GM12875 (cell line): ENCODE data around the gene MINDY4.

ENCODE experiments used
- H3K4me3 ChIP-seq: one replicate; pipeline ENCODE4 v1.5.1; 2011; ENCODE audit warnings: low read depth, low read length, control low read depth
- TF ChIP-seq, protein P1 (sequence below): IDR thresholded peaks from 2 replicates; pipeline ENCODE4 v1.5.1; 2011; ENCODE audit warnings: low read depth, mild to moderate bottlenecking, control low read depth, inconsistent platforms, low read length, moderate library complexity, borderline replicate concordance; ENCODE audit not compliant: insufficient read depth

Gene MINDY4

DNA sequence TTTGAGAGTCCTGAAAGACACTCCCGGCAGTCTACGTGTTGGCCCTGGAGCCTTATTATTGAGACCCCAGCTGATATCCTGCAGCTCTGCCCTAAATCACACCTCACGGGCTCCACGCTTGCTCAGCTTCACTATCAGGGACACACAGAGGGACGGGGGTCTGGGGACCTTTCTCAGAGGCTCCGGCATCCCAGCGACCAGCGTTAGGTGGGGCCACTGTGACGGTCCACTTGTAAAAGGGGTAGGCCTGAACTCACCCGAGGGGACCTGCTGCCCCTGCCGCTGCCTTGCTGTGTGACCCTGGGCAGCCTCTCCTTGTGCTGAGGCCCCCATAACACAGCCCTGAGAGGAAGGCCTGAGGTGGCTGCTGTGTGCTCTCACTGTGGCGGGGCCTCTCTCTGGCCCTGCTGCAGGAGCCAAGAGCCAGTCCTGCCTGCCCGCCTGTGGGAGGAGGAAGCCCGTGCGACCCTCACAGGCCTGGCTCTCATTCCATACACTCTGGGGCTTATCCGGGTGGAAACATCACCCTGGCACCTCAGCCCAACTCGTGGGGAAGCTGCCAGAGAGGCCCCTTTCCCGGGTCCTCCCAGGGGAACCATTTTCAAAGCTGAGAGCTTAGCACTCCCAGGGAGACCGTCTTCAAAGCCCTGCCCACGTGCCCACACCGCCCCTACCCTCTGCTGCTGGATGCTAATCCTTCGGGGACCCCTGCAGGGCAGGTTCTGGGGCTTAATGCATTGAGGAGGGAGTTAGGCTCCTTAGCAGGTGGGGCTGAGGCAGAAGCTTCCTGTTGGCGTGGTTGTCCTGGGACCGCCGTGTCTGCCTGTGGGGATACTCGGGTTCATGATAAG lies 162.1 kb downstream of the MINDY4 start:
- TF ChIP-seq, protein P1, sequence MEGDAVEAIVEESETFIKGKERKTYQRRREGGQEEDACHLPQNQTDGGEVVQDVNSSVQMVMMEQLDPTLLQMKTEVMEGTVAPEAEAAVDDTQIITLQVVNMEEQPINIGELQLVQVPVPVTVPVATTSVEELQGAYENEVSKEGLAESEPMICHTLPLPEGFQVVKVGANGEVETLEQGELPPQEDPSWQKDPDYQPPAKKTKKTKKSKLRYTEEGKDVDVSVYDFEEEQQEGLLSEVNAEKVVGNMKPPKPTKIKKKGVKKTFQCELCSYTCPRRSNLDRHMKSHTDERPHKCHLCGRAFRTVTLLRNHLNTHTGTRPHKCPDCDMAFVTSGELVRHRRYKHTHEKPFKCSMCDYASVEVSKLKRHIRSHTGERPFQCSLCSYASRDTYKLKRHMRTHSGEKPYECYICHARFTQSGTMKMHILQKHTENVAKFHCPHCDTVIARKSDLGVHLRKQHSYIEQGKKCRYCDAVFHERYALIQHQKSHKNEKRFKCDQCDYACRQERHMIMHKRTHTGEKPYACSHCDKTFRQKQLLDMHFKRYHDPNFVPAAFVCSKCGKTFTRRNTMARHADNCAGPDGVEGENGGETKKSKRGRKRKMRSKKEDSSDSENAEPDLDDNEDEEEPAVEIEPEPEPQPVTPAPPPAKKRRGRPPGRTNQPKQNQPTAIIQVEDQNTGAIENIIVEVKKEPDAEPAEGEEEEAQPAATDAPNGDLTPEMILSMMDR, result no peak
- no peak overlapping the region for H3K4me3 ChIP-seq

DNA sequence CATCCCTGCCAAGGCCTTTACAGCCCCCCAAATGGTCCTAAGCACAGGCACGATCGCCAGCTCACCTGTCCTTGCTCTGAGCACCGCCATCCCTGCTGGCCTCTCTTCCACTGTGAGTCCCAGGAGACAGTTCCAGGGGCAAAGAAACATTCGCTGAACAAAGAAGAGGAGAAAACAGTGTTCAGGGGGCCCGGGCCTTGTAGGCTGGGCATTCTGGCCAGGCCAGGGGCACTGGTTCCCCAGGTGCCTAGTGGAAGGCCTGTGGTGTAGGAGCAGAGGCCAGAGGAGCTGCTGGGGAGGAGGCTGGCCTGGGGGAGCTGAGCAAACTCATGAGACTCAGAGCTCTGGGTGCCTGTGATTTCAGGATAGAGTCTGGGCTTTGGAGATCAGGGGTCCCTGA lies 163.0 kb downstream of the MINDY4 start:
- TF ChIP-seq, protein P1, result no peak
- no peak overlapping the region for H3K4me3 ChIP-seq

DNA sequence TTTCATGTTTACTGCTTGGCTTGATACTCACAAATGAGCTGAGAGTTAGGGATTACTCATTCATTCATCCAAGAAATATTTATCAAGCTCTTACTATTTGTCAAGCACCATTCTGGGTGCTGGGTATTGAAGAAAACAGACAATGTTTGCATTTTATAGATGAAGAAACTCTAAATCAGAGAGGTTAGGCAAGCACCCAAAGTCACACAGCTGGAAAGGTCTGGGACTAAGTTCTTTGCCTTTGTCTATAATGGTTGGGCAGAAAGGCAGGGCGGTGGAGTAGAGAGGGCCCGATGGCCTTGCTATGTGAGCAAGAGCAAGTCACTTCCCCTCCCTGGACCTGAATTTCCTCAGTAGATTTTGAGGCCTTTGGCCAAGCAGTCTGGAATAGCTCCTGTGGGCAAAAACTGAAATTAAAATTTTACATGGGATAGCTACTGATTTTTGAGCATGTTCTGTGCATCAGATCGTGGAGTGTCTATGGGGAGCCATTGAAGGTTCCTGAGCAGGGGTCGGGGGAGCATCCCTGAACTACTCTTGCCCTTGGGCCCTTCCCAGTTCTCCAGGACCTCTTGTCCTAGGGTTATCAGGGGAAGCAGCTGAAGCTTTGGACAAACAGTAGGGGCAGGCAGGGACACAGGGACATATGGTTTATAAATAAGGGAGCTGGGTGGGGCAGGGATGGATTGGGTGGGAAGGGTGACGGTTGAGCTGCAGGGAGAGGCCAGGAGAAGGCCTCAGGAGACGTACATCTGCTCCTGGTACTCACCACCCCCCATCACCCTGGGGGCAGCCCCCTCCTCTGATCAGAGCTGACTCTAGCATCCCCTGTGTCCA lies 163.7 kb downstream of the MINDY4 start:
- TF ChIP-seq, protein P1, result no peak
- H3K4me3 ChIP-seq, result no peak overlapping the region

DNA sequence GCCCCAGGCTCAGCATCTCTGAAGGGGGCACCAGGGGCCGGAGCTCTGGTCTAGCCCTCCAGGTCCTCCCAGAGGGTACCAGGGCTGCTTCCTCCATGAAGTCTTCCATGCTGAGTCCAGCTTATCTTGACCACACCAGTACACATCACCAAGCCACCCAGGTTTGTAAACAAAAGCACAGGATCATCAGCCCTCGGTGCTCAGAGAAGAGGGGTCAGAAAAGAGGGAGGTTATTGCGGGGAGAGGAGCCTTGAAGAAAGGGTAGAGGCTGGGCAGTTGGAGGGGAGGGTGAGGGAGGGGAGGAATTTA lies 164.3 kb downstream of the MINDY4 start:
- TF ChIP-seq, protein P1, result no peak
- no peak overlapping the region for H3K4me3 ChIP-seq

DNA sequence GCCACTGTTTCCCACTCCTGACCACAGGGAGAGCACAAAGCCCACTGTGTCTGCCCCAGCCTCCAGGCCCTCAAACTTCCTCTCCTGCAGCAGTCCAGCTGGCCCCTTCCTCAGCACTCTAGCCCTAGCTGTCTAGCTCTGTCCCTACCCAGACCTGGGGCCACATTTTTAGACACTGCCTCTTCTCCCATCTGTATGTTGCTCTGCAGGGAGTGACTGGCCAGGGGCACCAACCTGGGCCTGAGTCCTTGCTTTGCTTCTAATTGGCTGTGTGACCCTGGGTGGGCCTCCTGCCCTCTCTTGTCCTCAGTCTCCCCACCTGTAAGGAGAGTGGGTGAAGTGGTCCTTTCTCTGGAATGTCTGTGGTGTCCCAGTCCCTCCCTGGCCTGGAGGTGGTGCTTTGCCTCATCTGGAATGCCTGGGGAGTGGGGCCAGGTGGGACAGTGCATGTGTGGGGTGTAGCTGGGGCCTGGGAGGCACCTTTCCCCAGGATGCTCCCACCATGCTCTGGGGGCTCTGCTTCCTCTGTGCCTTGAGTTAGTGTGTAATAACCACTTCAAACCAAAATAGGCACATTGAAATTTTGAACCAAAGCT lies 165.5 kb downstream of the MINDY4 start:
- H3K4me3 ChIP-seq, result no peak overlapping the region
- TF ChIP-seq, protein P1, result no peak

DNA sequence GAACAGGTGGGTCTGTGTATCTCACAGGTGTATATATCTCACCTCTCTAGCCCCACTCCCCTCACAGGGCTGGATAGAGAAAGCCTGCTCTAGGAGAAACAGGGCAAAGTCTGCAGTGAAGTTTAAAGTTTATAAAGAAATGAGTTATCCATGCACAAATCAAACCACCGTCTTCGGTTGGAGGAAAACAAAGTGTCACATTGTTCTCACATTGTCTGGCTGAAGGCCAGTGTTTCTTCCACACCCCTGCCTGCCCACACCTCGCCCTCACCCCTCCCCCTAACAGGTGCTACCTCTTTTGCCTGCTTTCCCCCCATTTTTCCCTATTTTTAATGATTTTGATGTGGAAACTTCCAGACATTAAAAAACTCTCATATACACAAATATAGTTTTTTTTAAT lies 166.2 kb downstream of the MINDY4 start:
- TF ChIP-seq, protein P1, result no peak

More for the DNA sequence above, 166.2 kb downstream of the MINDY4 start:
- no peak overlapping the region for H3K4me3 ChIP-seq
